Cerebellar cortex (tissue), 1 donor: ENCODE measurements around the gene PCDHB12.
"Not testable (repeated sequence)": the region's sequence is repeated elsewhere in the genome, so short reads cannot be mapped to it uniquely, and the experiment has no call there.

Experiments used
- DNase-seq: peaks from one replicate; pipeline ENCODE4 v3.0.0-alpha.2; 2015; ENCODE audit warnings: low spot score

PCDHB12 gene

GRCh38 chr5:141210281-141210680 lies 1.8 kb downstream of the PCDHB12 start:
- not testable (repeated sequence) for DNase-seq

DNA sequence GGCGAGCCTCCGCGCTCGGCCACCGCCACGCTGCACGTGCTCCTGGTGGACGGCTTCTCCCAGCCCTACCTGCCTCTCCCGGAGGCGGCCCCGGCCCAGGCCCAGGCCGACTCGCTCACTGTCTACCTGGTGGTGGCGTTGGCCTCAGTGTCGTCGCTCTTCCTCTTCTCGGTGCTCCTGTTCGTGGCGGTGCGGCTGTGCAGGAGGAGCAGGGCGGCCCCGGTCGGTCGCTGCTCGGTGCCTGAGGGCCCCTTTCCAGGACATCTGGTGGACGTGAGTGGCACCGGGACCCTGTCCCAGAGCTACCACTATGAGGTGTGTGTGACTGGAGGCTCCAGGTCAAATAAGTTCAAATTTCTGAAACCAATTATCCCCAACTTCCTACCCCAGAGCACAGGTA lies 2.3 kb downstream of the PCDHB12 start:
- DNase-seq: not testable (repeated sequence)

DNA sequence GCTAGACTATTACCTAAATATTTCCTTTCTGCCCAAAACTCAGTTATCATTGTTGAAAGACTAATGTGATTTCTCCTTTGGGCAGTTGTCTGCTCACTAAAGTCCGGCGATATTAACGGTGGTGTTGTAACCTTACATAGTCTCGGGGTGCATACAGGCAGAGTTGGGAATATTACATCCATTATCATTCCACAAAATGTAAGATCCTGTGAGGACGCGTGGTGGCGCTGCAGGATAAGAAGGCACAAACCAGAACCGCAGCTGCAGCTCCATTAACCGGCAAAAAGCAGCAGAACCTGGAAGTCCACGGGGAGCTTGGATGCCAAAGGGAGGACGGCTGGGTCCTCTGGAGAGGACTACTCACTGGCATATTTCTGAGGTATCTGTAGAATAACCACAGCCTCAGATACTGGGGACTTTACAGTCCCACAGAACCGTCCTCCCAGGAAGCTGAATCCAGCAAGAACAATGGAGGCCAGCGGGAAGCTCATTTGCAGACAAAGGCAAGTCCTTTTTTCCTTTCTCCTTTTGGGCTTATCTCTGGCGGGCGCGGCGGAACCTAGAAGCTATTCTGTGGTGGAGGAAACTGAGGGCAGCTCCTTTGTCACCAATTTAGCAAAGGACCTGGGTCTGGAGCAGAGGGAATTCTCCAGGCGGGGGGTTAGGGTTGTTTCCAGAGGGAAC lies 5.3 kb downstream of the PCDHB12 start, which contains the start of gene PCDHB13:
Gene PCDHB13 (plus strand): TSS at position 264 of the 684 bp plus-strand sequence. CDS start 205 bp downstream, at position 469.
- DNase-seq: not testable (repeated sequence)

GRCh38 chr5:141214583-141214982 lies 6.1 kb downstream of the PCDHB12 start:
- not testable (repeated sequence) for DNase-seq

DNA sequence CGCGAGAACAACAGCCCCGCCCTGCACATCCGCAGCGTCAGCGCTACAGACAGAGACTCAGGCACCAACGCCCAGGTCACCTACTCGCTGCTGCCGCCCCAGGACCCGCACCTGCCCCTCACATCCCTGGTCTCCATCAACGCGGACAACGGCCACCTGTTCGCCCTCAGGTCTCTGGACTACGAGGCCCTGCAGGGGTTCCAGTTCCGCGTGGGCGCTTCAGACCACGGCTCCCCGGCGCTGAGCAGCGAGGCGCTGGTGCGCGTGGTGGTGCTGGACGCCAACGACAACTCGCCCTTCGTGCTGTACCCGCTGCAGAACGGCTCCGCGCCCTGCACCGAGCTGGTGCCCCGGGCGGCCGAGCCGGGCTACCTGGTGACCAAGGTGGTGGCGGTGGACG lies 7.0 kb downstream of the PCDHB12 start:
- DNase-seq: not testable (repeated sequence)

GRCh38 chr5:141216035-141216434 lies 7.5 kb downstream of the PCDHB12 start:
- not testable (repeated sequence) for DNase-seq

- DNase-seq: peak; percentile 68
Observed at GRCh38 chr5:141223112-141223783, 14.7 kb downstream of the PCDHB12 start, which contains the start of gene PCDHB14. TSS of gene PCDHB14 (plus strand) at chr5:141223343. CDS start at chr5:141223506, 163 bp downstream.

DNA sequence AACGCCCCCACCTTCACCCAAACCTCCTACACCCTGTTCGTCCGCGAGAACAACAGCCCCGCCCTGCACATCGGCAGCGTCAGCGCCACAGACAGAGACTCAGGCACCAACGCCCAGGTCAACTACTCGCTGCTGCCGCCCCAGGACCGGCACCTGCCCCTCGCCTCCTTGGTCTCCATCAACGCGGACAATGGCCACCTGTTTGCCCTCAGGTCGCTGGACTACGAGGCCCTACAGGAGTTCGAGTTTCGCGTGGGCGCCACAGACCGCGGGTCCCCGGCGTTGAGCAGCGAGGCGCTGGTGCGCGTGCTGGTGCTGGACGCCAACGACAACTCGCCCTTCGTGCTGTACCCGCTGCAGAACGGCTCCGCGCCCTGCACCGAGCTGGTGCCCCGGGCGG lies 16.3 kb downstream of the PCDHB12 start:
- not testable (repeated sequence) for DNase-seq

GRCh38 chr5:141225421-141225820 lies 16.9 kb downstream of the PCDHB12 start:
- DNase-seq: not testable (repeated sequence)

- peak; percentile 4 for DNase-seq
Observed at GRCh38 chr5:141234109-141234667, 25.7 kb downstream of the PCDHB12 start.

DNA sequence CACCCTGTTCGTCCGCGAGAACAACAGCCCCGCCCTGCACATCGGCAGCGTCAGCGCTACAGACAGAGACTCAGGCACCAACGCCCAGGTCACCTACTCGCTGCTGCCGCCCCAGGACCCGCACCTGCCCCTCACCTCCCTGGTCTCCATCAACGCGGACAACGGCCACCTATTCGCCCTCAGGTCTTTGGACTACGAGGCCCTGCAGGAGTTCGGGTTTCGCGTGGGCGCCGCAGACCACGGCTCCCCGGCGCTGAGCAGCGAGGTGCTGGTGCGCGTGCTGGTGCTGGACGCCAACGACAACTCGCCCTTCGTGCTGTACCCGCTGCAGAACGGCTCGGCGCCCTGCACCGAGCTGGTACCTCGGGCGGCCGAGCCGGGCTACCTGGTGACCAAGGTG lies 27.4 kb downstream of the PCDHB12 start:
- not testable (repeated sequence) for DNase-seq

- DNase-seq: no peak
Observed at GRCh38 chr5:141236516-141237313, 28.2 kb downstream of the PCDHB12 start.

DNA sequence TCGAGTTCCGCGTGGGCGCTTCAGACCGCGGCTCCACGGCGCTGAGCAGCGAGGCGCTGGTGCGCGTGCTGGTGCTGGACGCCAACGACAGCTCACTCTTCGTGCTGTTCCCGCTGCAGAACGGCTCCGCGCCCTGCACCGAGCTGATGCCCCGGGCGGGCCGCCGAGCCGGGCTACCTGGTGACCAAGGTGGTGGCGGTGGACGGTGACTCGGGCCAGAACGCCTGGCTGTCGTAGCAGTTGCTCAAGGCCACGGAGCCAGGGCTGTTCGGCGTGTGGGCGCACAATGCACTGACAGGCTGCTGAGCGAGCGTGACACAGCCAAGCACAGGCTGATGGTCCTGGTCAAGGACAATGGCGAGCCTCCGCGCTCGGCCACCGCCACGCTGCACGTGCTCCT lies 33.0 kb downstream of the PCDHB12 start:
- DNase-seq: no peak

- peak; percentile 45 for DNase-seq
Observed at GRCh38 chr5:141245250-141245717, 36.8 kb downstream of the PCDHB12 start, which contains the start of gene PCDHB15. TSS of gene PCDHB15 (plus strand) at chr5:141245395. CDS start at chr5:141245579, 184 bp downstream.

DNA sequence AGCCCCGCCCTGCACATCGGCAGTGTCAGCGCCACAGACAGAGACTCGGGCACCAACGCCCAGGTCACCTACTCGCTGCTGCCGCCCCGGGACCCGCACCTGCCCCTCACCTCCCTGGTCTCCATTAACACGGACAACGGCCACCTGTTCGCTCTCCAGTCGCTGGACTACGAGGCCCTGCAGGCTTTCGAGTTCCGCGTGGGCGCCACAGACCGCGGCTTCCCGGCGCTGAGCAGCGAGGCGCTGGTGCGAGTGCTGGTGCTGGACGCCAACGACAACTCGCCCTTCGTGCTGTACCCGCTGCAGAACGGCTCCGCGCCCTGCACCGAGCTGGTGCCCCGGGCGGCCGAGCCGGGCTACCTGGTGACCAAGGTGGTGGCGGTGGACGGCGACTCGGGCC lies 38.5 kb downstream of the PCDHB12 start:
- not testable (repeated sequence) for DNase-seq

DNA sequence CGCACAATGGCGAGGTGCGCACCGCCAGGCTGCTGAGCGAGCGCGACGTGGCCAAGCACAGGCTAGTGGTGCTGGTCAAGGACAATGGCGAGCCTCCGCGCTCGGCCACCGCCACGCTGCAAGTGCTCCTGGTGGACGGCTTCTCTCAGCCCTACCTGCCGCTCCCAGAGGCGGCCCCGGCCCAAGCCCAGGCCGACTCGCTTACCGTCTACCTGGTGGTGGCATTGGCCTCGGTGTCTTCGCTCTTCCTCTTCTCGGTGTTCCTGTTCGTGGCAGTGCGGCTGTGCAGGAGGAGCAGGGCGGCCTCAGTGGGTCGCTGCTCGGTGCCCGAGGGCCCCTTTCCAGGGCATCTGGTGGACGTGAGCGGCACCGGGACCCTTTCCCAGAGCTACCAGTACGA lies 38.9 kb downstream of the PCDHB12 start:
- not testable (repeated sequence) for DNase-seq

- DNase-seq: no peak
Observed at GRCh38 chr5:141250576-141250975, 42.1 kb downstream of the PCDHB12 start.

GRCh38 chr5:141258464-141258863 lies 49.9 kb downstream of the PCDHB12 start:
- DNase-seq: no peak

DNA sequence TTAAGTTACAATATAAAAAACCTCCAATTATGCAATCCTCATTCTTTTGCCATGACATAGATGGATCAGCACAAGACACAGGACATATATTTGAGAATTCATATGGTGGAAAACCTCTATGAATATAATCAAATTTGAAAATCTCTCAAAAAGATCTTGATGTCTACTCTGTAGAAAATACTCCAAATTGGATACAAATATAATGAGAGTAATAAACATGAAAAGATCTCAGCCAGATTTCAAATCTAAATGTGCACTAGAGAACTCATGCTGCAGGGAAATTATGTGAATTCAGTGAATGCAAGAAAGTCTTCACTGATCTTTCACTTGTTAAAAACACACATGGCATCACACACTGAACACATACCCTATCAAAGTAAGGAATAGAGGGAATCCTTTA lies 50.4 kb downstream of the PCDHB12 start:
- no peak for DNase-seq

- DNase-seq: peak; percentile 7
Observed at GRCh38 chr5:141260458-141261237, 52.1 kb downstream of the PCDHB12 start.

- no peak for DNase-seq
Observed at GRCh38 chr5:141261238-141261546, 52.7 kb downstream of the PCDHB12 start.
